Measurements from ENCODE around the gene ZAR1.

Gene ZAR1

DNA sequence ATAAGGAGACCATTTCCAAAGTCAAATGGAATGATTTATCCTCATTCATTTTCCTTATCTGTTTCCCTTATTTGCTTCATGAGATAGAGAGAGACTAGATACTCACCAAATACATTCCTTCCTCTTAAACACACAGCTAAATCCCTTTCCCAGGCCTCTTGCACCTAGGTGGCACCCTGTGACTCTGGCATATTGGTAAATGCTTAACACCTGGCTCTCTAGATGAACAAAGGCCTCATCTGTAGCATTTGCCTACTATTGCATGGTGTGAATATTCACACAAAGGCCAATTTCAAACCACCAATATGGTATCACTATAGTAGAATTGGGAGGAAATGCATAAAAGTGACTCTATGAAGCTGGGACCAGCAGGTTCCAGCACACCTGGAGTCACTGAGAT, 29.1 kb upstream of the ZAR1 start:
- no peak for TF ChIP-seq ZNF274 (IDR thresholded peaks at IDR 0.05; ENCODE audit: low read depth, low read length)
- TF ChIP-seq SUZ12 (IDR thresholded peaks at IDR 0.05; ENCODE audit: extremely low read depth, insufficient read depth, insufficient read length) = no peak
- TF ChIP-seq YY1 (IDR thresholded peaks at IDR 0.05; ENCODE audit: insufficient read depth, insufficient read length) = no peak
- DNase-seq (ENCODE audit: low read depth, low spot score) = no peak
- H3K9ac ChIP-seq (ENCODE audit: insufficient read length, low read depth) = no peak overlapping the region
- no peaks in the 10 kb centered on the region for H3K27me3 ChIP-seq (ENCODE audit: insufficient read depth, insufficient read length)
- H3K36me3 ChIP-seq (ENCODE audit: insufficient read depth, insufficient read length, low read length) = no peaks in the 10 kb centered on the region
- H3K9me3 ChIP-seq (ENCODE audit: insufficient read depth, low read length) = no peaks in the 10 kb centered on the region
- H3K4me3 ChIP-seq (ENCODE audit: insufficient read length, low read depth) = no peak overlapping the region
- H3K4me1 ChIP-seq (ENCODE audit: insufficient read depth, insufficient read length) = no peaks in the 10 kb centered on the region

DNA sequence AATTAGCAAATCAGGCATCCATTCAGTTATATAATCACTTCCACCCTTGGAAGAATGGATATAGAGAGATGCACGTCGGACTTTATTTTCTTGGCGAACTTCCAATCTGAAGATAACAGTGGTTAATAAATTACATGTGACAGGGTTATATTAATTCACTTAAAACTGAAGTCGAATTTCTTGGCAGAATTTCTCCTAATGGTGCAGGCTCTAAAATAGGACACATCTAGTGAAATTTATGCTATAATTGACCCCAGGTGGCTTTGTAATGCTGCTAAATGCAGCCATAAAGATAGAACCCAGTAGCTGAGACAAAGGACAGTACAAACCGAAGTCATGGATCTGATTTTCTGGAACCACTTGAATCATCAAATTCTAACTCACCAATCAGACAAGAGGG, 27.7 kb upstream of the ZAR1 start:
- no peak for DNase-seq (ENCODE audit: low read depth, low spot score)
- Histone ChIP-seq H3K36me3 (ENCODE audit: insufficient read depth, insufficient read length, low read length) (no peaks in the 10 kb centered on the region), H3K4me3 (ENCODE audit: insufficient read length, low read depth) (no peak overlapping the region), H3K4me1 (ENCODE audit: insufficient read depth, insufficient read length) (no peaks in the 10 kb centered on the region), H3K9ac (ENCODE audit: insufficient read length, low read depth) (no peak overlapping the region), H3K9me3 (ENCODE audit: insufficient read depth, low read length) (no peaks in the 10 kb centered on the region), H3K27me3 (ENCODE audit: insufficient read depth, insufficient read length) (no peaks in the 10 kb centered on the region)
- TF ChIP-seq SUZ12 (IDR thresholded peaks at IDR 0.05; ENCODE audit: extremely low read depth, insufficient read depth, insufficient read length) (no peak), ZNF274 (IDR thresholded peaks at IDR 0.05; ENCODE audit: low read depth, low read length) (no peak), YY1 (IDR thresholded peaks at IDR 0.05; ENCODE audit: insufficient read depth, insufficient read length) (no peak)

DNA sequence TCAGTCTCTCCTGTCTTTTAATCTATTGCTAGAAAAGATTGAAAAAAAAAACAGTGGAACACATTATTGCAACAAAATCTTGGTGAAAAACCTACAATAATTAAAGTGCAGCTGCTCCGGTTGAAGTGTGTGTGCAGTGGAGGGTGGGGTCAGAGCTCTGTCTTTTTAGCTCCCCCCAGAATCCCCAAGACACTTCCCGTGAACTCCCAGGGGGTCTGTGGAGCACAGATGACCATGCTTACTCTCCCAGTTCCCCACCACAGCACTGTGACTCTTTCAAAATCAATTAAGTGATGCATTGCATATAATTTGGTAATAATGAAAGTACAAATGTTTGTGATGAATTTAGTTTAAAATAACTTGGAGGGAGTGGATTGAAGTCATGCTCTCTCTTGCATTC, 22.6 kb upstream of the ZAR1 start:
- H3K4me1 ChIP-seq (ENCODE audit: insufficient read depth, insufficient read length) = no peaks in the 10 kb centered on the region
- H3K27me3 ChIP-seq (ENCODE audit: insufficient read depth, insufficient read length) = no peaks in the 10 kb centered on the region
- no peak overlapping the region for H3K4me3 ChIP-seq (ENCODE audit: insufficient read length, low read depth)
- DNase-seq (ENCODE audit: low read depth, low spot score) = no peak
- no peak overlapping the region for H3K9ac ChIP-seq (ENCODE audit: insufficient read length, low read depth)
- no peaks in the 10 kb centered on the region for H3K36me3 ChIP-seq (ENCODE audit: insufficient read depth, insufficient read length, low read length)
- no peaks in the 10 kb centered on the region for H3K9me3 ChIP-seq (ENCODE audit: insufficient read depth, low read length)
- no peak for TF ChIP-seq ZNF274 (IDR thresholded peaks at IDR 0.05; ENCODE audit: low read depth, low read length)
- TF ChIP-seq YY1 (IDR thresholded peaks at IDR 0.05; ENCODE audit: insufficient read depth, insufficient read length) = no peak
- TF ChIP-seq SUZ12 (IDR thresholded peaks at IDR 0.05; ENCODE audit: extremely low read depth, insufficient read depth, insufficient read length) = no peak

DNA sequence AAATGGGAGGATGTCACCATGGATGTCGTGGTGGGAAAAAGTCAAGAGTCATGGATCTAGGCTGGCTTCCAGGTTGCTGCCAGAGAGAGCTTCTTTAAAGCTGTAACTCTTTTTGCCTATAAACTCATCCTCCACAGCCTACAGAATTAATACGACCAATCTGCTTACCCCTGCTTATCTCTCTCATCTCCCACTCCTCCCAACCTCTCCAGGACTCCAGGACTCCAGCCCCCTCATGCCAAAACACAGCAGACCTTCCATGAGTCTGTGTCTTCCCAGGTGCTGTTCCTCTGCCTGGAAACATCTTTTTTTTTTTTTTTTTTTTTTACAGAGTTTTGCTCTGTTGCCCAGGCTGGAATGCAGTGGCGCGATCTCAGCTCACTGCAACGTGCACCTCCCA, 22.2 kb upstream of the ZAR1 start:
- DNase-seq (ENCODE audit: low read depth, low spot score) = no peak
- Histone ChIP-seq H3K9me3 (ENCODE audit: insufficient read depth, low read length) (no peaks in the 10 kb centered on the region), H3K9ac (ENCODE audit: insufficient read length, low read depth) (no peak overlapping the region), H3K27me3 (ENCODE audit: insufficient read depth, insufficient read length) (no peaks in the 10 kb centered on the region), H3K4me3 (ENCODE audit: insufficient read length, low read depth) (no peak overlapping the region), H3K36me3 (ENCODE audit: insufficient read depth, insufficient read length, low read length) (no peaks in the 10 kb centered on the region), H3K4me1 (ENCODE audit: insufficient read depth, insufficient read length) (no peaks in the 10 kb centered on the region)
- TF ChIP-seq YY1 (IDR thresholded peaks at IDR 0.05; ENCODE audit: insufficient read depth, insufficient read length) = no peak
- no peak for TF ChIP-seq ZNF274 (IDR thresholded peaks at IDR 0.05; ENCODE audit: low read depth, low read length)
- TF ChIP-seq SUZ12 (IDR thresholded peaks at IDR 0.05; ENCODE audit: extremely low read depth, insufficient read depth, insufficient read length) = no peak

DNA sequence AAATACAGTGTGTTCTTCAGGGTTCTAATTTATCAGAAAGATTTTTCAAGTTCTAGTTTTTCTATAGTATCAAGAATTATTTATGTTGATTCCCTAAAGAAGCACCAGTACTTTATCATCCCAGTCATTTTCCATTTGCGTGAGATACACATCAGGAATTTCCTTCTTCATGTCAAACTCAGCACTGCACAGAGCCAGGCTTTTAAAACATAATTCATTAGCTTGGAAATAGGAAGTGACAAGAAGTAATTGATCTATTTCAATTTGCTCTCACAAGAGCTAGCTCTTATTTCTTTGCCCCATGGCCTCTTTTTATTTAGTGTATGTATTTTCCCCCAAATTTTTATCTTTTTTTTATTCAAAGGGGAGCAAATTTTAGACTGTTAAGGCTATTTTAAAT, 19.9 kb upstream of the ZAR1 start:
- Histone ChIP-seq H3K9me3 (ENCODE audit: insufficient read depth, low read length) (no peaks in the 10 kb centered on the region), H3K4me3 (ENCODE audit: insufficient read length, low read depth) (no peak overlapping the region), H3K27me3 (ENCODE audit: insufficient read depth, insufficient read length) (no peaks in the 10 kb centered on the region), H3K9ac (ENCODE audit: insufficient read length, low read depth) (no peak overlapping the region), H3K36me3 (ENCODE audit: insufficient read depth, insufficient read length, low read length) (no peaks in the 10 kb centered on the region), H3K4me1 (ENCODE audit: insufficient read depth, insufficient read length) (no peaks in the 10 kb centered on the region)
- TF ChIP-seq YY1 (IDR thresholded peaks at IDR 0.05; ENCODE audit: insufficient read depth, insufficient read length) = no peak
- no peak for TF ChIP-seq SUZ12 (IDR thresholded peaks at IDR 0.05; ENCODE audit: extremely low read depth, insufficient read depth, insufficient read length)
- TF ChIP-seq ZNF274 (IDR thresholded peaks at IDR 0.05; ENCODE audit: low read depth, low read length) = no peak
- DNase-seq (ENCODE audit: low read depth, low spot score) = no peak

DNA sequence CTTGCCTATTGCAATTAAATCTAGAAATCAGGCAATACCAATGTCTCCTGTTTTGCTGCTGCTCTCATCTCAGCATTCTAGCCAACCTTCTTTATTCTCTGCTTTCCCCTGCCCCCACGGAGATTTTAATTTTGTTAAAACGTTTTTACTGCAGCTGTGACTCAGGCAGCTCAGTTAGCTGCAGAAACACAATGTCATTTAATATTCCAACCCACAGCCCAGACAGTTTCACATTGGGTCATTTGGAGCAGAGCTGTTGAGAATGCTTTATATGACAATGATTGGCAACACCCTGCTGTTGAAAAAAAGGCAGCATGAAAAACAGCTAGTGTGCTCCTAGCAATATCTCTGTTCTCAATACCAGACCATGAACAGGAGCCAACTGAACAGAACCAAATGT, 19.5 kb upstream of the ZAR1 start:
- no peaks in the 10 kb centered on the region for H3K4me1 ChIP-seq (ENCODE audit: insufficient read depth, insufficient read length)
- no peaks in the 10 kb centered on the region for H3K36me3 ChIP-seq (ENCODE audit: insufficient read depth, insufficient read length, low read length)
- no peaks in the 10 kb centered on the region for H3K9me3 ChIP-seq (ENCODE audit: insufficient read depth, low read length)
- DNase-seq (ENCODE audit: low read depth, low spot score) = no peak
- TF ChIP-seq ZNF274 (IDR thresholded peaks at IDR 0.05; ENCODE audit: low read depth, low read length) (no peak), SUZ12 (IDR thresholded peaks at IDR 0.05; ENCODE audit: extremely low read depth, insufficient read depth, insufficient read length) (no peak), YY1 (IDR thresholded peaks at IDR 0.05; ENCODE audit: insufficient read depth, insufficient read length) (no peak)
- H3K27me3 ChIP-seq (ENCODE audit: insufficient read depth, insufficient read length) = no peaks in the 10 kb centered on the region
- H3K4me3 ChIP-seq (ENCODE audit: insufficient read length, low read depth) = no peak overlapping the region
- H3K9ac ChIP-seq (ENCODE audit: insufficient read length, low read depth) = no peak overlapping the region

DNA sequence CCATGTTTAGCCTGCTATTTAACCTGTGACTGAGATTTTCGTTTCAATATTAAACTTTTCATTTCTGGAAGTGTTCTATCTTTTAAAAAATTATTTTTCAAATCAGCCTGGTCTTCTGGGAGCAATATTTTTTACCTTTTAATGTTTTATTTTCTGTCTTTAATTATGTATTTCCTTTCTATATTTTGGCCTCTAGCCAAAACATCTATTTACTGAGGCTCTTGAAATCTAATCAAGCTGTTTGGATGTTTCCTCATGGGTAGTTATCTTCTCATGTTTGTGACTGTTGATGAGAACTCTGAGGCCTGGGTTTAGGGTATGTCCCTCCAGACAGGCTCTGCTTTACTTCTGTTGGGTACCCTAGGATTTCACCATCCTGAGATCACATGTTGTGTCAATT, 17.3 kb upstream of the ZAR1 start:
- Histone ChIP-seq H3K4me3 (ENCODE audit: insufficient read length, low read depth) (no peak overlapping the region), H3K36me3 (ENCODE audit: insufficient read depth, insufficient read length, low read length) (no peaks in the 10 kb centered on the region), H3K27me3 (ENCODE audit: insufficient read depth, insufficient read length) (no peaks in the 10 kb centered on the region), H3K4me1 (ENCODE audit: insufficient read depth, insufficient read length) (no peaks in the 10 kb centered on the region), H3K9ac (ENCODE audit: insufficient read length, low read depth) (no peak overlapping the region), H3K9me3 (ENCODE audit: insufficient read depth, low read length) (no peaks in the 10 kb centered on the region)
- DNase-seq (ENCODE audit: low read depth, low spot score) = no peak
- TF ChIP-seq ZNF274 (IDR thresholded peaks at IDR 0.05; ENCODE audit: low read depth, low read length) = no peak
- no peak for TF ChIP-seq SUZ12 (IDR thresholded peaks at IDR 0.05; ENCODE audit: extremely low read depth, insufficient read depth, insufficient read length)
- TF ChIP-seq YY1 (IDR thresholded peaks at IDR 0.05; ENCODE audit: insufficient read depth, insufficient read length) = no peak

DNA sequence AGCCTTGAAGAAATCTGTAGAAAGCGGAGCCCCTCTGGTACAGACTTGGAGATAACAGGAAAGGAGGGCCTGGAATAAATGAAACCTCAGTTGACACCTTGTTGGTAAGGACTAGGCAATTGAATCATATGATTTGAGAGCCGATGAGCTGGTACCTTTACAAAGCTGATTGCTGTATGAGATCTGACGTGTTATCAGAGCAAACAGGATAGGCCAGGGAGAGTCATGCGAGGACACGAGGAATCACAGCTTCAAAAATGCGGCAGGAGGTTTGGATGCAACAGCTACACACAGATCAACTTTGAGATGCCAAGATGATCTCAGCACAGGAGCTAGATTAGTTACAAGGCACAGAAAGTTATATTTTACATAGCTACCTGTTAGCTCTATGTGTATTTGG, 14.3 kb upstream of the ZAR1 start:
- TF ChIP-seq SUZ12 (IDR thresholded peaks at IDR 0.05; ENCODE audit: extremely low read depth, insufficient read depth, insufficient read length) (no peak), YY1 (IDR thresholded peaks at IDR 0.05; ENCODE audit: insufficient read depth, insufficient read length) (no peak), ZNF274 (IDR thresholded peaks at IDR 0.05; ENCODE audit: low read depth, low read length) (no peak)

More for the DNA sequence above, 14.3 kb upstream of the ZAR1 start:
- Histone ChIP-seq H3K4me3 (ENCODE audit: insufficient read length, low read depth) (no peak overlapping the region), H3K36me3 (ENCODE audit: insufficient read depth, insufficient read length, low read length) (no peaks in the 10 kb centered on the region), H3K4me1 (ENCODE audit: insufficient read depth, insufficient read length) (no peaks in the 10 kb centered on the region), H3K9ac (ENCODE audit: insufficient read length, low read depth) (no peak overlapping the region), H3K27me3 (ENCODE audit: insufficient read depth, insufficient read length) (no peaks in the 10 kb centered on the region), H3K9me3 (ENCODE audit: insufficient read depth, low read length) (no peaks in the 10 kb centered on the region)
- no peak for DNase-seq (ENCODE audit: low read depth, low spot score)
